OCI-LY3 (cell line): ENCODE measurements around the gene RIMKLA.

Experiments used
- H2AFZ ChIP-seq: fragments of 200-600, 300-600 bp; shearing (Covaris generic); 2 replicates; pipeline ENCODE4 v1.6.0; 2014; ENCODE audit warnings: antibody characterized with exemption, low read depth, low read length
- H3K27ac ChIP-seq: fragments of 200-600, 300-600 bp; sonication (generic); 2 replicates; pipeline ENCODE4 v1.5.1; 2014; ENCODE audit warnings: mild to moderate bottlenecking, low read length, moderate library complexity, mixed read lengths
- H3K27me3 ChIP-seq: fragments of 200-600, 300-600 bp; sonication (generic); 2 replicates; pipeline ENCODE4 v1.6.1; 2014; ENCODE audit warnings: low read depth, low read length, mixed read lengths
- H3K36me3 ChIP-seq: fragments of 200-600, 300-600 bp; sonication (generic); replicated peaks from 2 replicates; pipeline ENCODE3; 2014; ENCODE audit warnings: low read depth, low read length, mixed read lengths
- H3K4me1 ChIP-seq: fragments of 300-600, 200-600 bp; sonication (generic); 2 replicates; pipeline ENCODE4 v1.6.1; 2014; ENCODE audit warnings: low read length, mixed read lengths
- H3K4me2 ChIP-seq: fragments of 200-600, 300-600 bp; sonication (generic); 2 replicates; pipeline ENCODE4 v1.6.1; 2014; ENCODE audit warnings: low read length, mixed read lengths
- H3K4me3 ChIP-seq: fragments of 300-600, 200-600 bp; sonication (generic); 2 replicates; pipeline ENCODE4 v1.5.1; 2014; ENCODE audit warnings: antibody characterized with exemption, mild to moderate bottlenecking, low read length, moderate library complexity
- H3K79me2 ChIP-seq: fragments of 300-600, 200-600 bp; shearing (Covaris generic); 2 replicates; pipeline ENCODE4 v1.6.1; 2014; ENCODE audit warnings: mild to moderate bottlenecking, low read length, mixed read lengths
- H3K9ac ChIP-seq: fragments of 300-600, 200-600 bp; shearing (Covaris generic); 2 replicates; pipeline ENCODE4 v1.6.0; 2014; ENCODE audit warnings: mild to moderate bottlenecking, low read length, moderate library complexity
- H3K9me3 ChIP-seq: fragments of 200-600, 300-600 bp; shearing (Covaris generic); 2 replicates; pipeline ENCODE4 v1.6.1; 2014; ENCODE audit warnings: low read length, mixed read lengths; ENCODE audit not compliant: insufficient read depth
- H4K20me1 ChIP-seq: fragments of 200-600, 300-600 bp; sonication (generic); 2 replicates; pipeline ENCODE4 v1.6.1; 2016; ENCODE audit warnings: low read length, mixed read lengths; ENCODE audit not compliant: insufficient read depth
- EZH2phosphoT487 ChIP-seq: fragments of 200-600 bp; shearing (Covaris generic); IDR thresholded peaks from 2 replicates; pipeline ENCODE4 v1.6.1; 2018; ENCODE audit warnings: antibody characterized with exemption, mixed run types, low read depth
- TF ChIP-seq, protein P1 (sequence below): fragments of 200-600, 300-600 bp; sonication (generic); IDR thresholded peaks from 2 replicates; pipeline ENCODE4 v1.5.1; 2014; ENCODE audit warnings: antibody characterized with exemption, low read length, low read depth

The RIMKLA gene, protein sequence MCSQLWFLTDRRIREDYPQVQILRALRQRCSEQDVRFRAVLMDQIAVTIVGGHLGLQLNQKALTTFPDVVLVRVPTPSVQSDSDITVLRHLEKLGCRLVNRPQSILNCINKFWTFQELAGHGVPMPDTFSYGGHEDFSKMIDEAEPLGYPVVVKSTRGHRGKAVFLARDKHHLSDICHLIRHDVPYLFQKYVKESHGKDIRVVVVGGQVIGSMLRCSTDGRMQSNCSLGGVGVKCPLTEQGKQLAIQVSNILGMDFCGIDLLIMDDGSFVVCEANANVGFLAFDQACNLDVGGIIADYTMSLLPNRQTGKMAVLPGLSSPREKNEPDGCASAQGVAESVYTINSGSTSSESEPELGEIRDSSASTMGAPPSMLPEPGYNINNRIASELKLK

GRCh38 chr1:42380586-42381279 lies at the start of gene RIMKLA:
RIMKLA (plus strand) TSS chr1:42380792; CDS start chr1:42380935, 143 bp downstream.
- no peaks in the 10 kb centered on the region for H3K79me2 ChIP-seq
- no peaks in the 10 kb centered on the region for H4K20me1 ChIP-seq
- peaks cover 16% of the 10 kb centered on the region for H3K27me3 ChIP-seq
- no peak for TF ChIP-seq EZH2phosphoT487
- TF ChIP-seq, protein P1, sequence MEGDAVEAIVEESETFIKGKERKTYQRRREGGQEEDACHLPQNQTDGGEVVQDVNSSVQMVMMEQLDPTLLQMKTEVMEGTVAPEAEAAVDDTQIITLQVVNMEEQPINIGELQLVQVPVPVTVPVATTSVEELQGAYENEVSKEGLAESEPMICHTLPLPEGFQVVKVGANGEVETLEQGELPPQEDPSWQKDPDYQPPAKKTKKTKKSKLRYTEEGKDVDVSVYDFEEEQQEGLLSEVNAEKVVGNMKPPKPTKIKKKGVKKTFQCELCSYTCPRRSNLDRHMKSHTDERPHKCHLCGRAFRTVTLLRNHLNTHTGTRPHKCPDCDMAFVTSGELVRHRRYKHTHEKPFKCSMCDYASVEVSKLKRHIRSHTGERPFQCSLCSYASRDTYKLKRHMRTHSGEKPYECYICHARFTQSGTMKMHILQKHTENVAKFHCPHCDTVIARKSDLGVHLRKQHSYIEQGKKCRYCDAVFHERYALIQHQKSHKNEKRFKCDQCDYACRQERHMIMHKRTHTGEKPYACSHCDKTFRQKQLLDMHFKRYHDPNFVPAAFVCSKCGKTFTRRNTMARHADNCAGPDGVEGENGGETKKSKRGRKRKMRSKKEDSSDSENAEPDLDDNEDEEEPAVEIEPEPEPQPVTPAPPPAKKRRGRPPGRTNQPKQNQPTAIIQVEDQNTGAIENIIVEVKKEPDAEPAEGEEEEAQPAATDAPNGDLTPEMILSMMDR, result no peak
- 0 out of 2 replicates have a peak, but pooled peaks cover 4% of the 10 kb centered on the region for H3K4me1 ChIP-seq
- H3K36me3 ChIP-seq, result no peaks in the 10 kb centered on the region
- H2AFZ ChIP-seq, result peak within 1 kb of the TSS; percentile 71
- peak within 1 kb of the TSS; percentile 88 for H3K4me3 ChIP-seq
- H3K9me3 ChIP-seq, result no peaks in the 10 kb centered on the region
- peak within 1 kb of the TSS; percentile 94 for H3K4me2 ChIP-seq
- no peak within 1 kb of the TSS for H3K27ac ChIP-seq
- peak within 1 kb of the TSS; percentile 43; the same call in 1 of the 2 replicates for H3K9ac ChIP-seq

GRCh38 chr1:42332877-42333276 lies 47.7 kb upstream of the RIMKLA start:
- Histone ChIP-seq H3K27me3 (no peaks in the 10 kb centered on the region), H3K4me3 (peak overlapping the region; percentile 89), H3K9me3 (no peaks in the 10 kb centered on the region), H3K4me2 (peak overlapping the region; percentile 77), H4K20me1 (peaks cover 53% of the 10 kb centered on the region), H3K4me1 (peaks cover 14% of the 10 kb centered on the region), H3K27ac (no peak overlapping the region), H3K9ac (peak overlapping the region; percentile 69), H3K36me3 (no peaks in the 10 kb centered on the region), H2AFZ (no peak overlapping the region), H3K79me2 (peaks cover 82% of the 10 kb centered on the region)
- no peak for TF ChIP-seq EZH2phosphoT487
- TF ChIP-seq, protein P1, result no peak

DNA sequence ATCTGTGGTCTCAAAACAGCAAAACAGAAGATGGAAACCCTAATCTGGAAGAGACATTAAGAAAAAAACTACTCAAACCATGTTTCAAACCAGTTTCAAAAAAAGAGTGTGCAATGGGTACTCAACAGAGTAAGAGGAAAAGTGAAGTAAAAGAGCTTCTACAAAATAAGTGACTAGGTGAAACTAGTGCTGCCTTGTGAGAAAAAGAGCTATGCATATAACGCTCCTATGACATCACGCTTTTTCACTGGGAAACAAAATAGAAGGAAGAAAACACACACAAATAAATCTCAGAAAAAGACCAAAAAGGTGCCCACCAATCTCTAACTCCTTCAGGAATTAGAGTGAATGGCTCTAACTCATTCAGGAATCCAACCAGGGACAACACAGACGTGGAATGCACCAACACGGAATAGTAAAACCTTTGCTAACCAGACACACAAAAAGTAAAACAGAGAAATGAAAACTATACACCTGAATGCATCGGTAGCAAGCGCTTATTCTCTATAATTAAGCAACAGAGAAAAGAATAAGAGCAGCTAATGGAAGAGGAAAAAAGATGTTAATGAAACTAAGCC lies 46.8 kb upstream of the RIMKLA start:
- Histone ChIP-seq H3K36me3 (no peaks in the 10 kb centered on the region), H3K4me3 (peak overlapping the region; percentile 89), H3K9ac (peak overlapping the region; percentile 69), H3K27me3 (no peaks in the 10 kb centered on the region), H3K79me2 (peaks cover 73% of the 10 kb centered on the region), H2AFZ (no peak overlapping the region), H4K20me1 (peaks cover 45% of the 10 kb centered on the region), H3K4me2 (peak overlapping the region; percentile 77), H3K9me3 (no peaks in the 10 kb centered on the region), H3K4me1 (peaks cover 14% of the 10 kb centered on the region), H3K27ac (peak overlapping the region; percentile 61)
- TF ChIP-seq, protein P1, result no peak
- TF ChIP-seq EZH2phosphoT487, result no peak
